ENCODE results near the gene GPS1. TPM values are rescaled to one million over a fixed set of nuclear protein-coding genes. Genes with fewer than 3 reads are reported as not detected.

Gene GPS1
- total RNA-seq, 1 donor from 2014 or later = 80.3 TPM

- H3K4me1 ChIP-seq = peaks cover 33% of the 10 kb centered on the region
- H3K9me3 ChIP-seq = no peaks in the 10 kb centered on the region
- intact Hi-C loops (cut with DNase I) = loop anchor here (10.0 kb wide), 1 partner anchor 276 kb away; no protein-coding TSS in a partner anchor
- H3K27me3 ChIP-seq = no peaks in the 10 kb centered on the region
- H3K4me3 ChIP-seq = no peak overlapping the region
- peaks cover 0 to 29% of the 10 kb centered on the region in 2 donors for H3K36me3 ChIP-seq
- DNase-seq (ENCODE audit: extremely low spot score in 2 of 2) = no peak
- TF ChIP-seq POLR2AphosphoS5 (IDR thresholded peaks at IDR 0.05; ENCODE audit: insufficient read depth in 1 of 2, low read depth in 1 of 2) = no peak
- TF ChIP-seq POLR2A (IDR thresholded peaks at IDR 0.05) = no peak
- TF ChIP-seq CTCF (IDR thresholded peaks at IDR 0.05) = no peak
- H3K27ac ChIP-seq = no peak overlapping the region
Measured at GRCh38 chr17:82048571-82048971, 3.1 kb upstream of the GPS1 start.

GRCh38 chr17:82049106-82049505 is 2.6 kb upstream of the GPS1 start:
- H3K4me3 ChIP-seq = no peak overlapping the region
- H3K4me1 ChIP-seq = peaks cover 39% of the 10 kb centered on the region
- no peak for DNase-seq (ENCODE audit: extremely low spot score in 2 of 2)
- TF ChIP-seq CTCF (IDR thresholded peaks at IDR 0.05) = no peak
- TF ChIP-seq POLR2AphosphoS5 (IDR thresholded peaks at IDR 0.05; ENCODE audit: insufficient read depth in 1 of 2, low read depth in 1 of 2) = no peak
- TF ChIP-seq POLR2A (IDR thresholded peaks at IDR 0.05) = no peak
- H3K27ac ChIP-seq = no peak overlapping the region
- no peaks in the 10 kb centered on the region for H3K27me3 ChIP-seq
- intact Hi-C loops (cut with DNase I) = loop anchor here (10.0 kb wide), 1 partner anchor 276 kb away; no protein-coding TSS in a partner anchor
- H3K36me3 ChIP-seq = peaks cover 0 to 33% of the 10 kb centered on the region in 2 donors
- no peaks in the 10 kb centered on the region for H3K9me3 ChIP-seq

GRCh38 chr17:82049521-82049971 is 2.2 kb upstream of the GPS1 start:
- Histone ChIP-seq H3K27me3 (no peaks in the 10 kb centered on the region), H3K9me3 (no peaks in the 10 kb centered on the region), H3K4me1 (peaks cover 39% of the 10 kb centered on the region), H3K36me3 (peaks cover 0 to 36% of the 10 kb centered on the region in 2 donors), H3K4me3 (no peak overlapping the region), H3K27ac (no peak overlapping the region)
- intact Hi-C loops (cut with DNase I) = loop anchor here (10.0 kb wide), 1 partner anchor 275 kb away; no protein-coding TSS in a partner anchor
- TF ChIP-seq POLR2A (IDR thresholded peaks at IDR 0.05) (no peak), CTCF (IDR thresholded peaks at IDR 0.05) (no peak), POLR2AphosphoS5 (IDR thresholded peaks at IDR 0.05; ENCODE audit: insufficient read depth in 1 of 2, low read depth in 1 of 2) (no peak)
- DNase-seq (ENCODE audit: extremely low spot score in 2 of 2) = no peak

GRCh38 chr17:82050152-82050760 is 1.4 kb upstream of the GPS1 start:
- Histone ChIP-seq H3K4me1 (peaks cover 39% of the 10 kb centered on the region), H3K27me3 (no peaks in the 10 kb centered on the region), H3K36me3 (peaks cover 0 to 43% of the 10 kb centered on the region in 2 donors), H3K9me3 (no peaks in the 10 kb centered on the region), H3K4me3 (peak overlapping the region; percentile 72 to 97), H3K27ac (no peak overlapping the region)
- intact Hi-C loops (cut with DNase I) = no loop called here
- DNase-seq (ENCODE audit: extremely low spot score in 2 of 2) = no peak
- TF ChIP-seq POLR2A (IDR thresholded peaks at IDR 0.05) = no peak
- TF ChIP-seq POLR2AphosphoS5 (IDR thresholded peaks at IDR 0.05; ENCODE audit: insufficient read depth in 1 of 2, low read depth in 1 of 2) = no peak
- TF ChIP-seq CTCF (IDR thresholded peaks at IDR 0.05) = no peak

Measured in vagina (tissue), 2 donors.